GM04503 (cell line): ENCODE results near the gene C1QB.
"Not testable (repeated sequence)": the region's sequence is repeated elsewhere in the genome, so short reads cannot be mapped to it uniquely, and the experiment has no call there.

Source experiments
- DNase-seq: peaks from one replicate; pipeline ENCODE4 v3.0.0-alpha.2; 2012; ENCODE audit warnings: low read depth

Gene C1QB

GRCh38 chr1:22666412-22666811 lies 13.4 kb downstream of the C1QB start:
- no peak for DNase-seq

DNA sequence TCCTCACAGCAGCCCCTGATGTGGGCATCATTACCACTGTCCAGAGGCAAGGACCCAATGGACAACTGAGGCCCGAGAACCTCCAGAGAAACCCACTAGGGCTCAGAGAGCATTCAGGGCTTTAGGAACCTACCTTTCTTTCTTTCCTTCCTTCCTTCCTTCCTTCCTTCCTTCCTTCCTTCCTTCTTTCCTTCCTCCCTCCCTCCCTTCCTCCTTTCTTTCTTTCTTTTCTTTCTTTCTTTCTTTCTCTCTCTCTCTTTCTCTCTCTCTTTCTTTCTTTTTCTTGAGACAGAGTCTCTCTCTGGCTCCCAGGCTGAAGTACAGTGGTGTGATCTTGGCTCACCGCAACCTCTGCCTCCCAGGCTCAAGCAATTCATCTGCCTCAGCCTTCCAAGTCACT lies 15.8 kb downstream of the C1QB start:
- DNase-seq = not testable (repeated sequence)

GRCh38 chr1:22670352-22670975 lies 17.4 kb downstream of the C1QB start:
- DNase-seq = no peak

- no peak for DNase-seq
These were observed 19.0 kb downstream of the C1QB start for GRCh38 chr1:22671999-22672398.

DNA sequence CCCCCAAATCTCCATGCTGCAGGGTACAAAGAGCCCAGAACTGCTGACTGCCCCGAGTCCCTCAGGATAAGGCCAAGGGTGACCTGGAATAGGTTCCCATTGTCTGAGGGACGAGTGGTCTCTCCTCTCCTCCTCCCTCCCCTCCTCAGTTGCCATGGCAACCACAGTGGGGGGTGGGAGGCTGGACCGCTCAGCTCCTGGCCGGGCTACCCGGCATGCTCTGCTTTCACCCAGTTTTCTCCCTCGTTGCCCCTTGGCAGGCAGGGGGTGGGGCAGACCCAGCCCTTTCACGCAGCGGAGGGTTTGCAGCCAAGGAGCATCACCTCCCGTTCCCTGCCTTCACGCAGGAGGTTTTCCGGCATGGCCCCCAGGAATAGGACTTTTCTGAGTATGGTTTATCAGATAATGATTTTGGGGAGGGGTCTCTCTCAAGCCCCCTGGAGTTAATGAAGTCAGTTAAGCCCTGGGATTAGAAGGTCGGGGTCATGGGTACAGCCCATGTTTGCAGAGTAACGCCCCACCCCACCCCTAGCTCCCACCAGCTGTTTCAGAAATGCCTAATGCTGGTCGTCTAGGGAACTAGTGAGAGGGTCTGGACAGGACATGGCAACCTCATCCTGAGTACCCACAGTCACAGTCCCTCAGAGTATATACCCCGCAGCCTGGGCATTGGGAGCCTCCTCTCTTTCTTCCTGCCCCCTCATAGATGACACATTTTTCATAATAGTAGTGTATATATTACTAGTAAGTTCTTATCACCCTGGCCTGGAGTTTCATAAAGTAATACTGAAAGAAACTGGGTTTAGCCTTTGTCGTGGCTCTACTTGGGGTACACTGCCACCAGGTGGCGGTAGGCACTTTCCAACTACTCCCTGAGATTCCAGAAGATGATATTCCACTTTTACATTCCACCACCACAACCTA lies 20.7 kb downstream of the C1QB start:
- peak; percentile 7 for DNase-seq

DNA sequence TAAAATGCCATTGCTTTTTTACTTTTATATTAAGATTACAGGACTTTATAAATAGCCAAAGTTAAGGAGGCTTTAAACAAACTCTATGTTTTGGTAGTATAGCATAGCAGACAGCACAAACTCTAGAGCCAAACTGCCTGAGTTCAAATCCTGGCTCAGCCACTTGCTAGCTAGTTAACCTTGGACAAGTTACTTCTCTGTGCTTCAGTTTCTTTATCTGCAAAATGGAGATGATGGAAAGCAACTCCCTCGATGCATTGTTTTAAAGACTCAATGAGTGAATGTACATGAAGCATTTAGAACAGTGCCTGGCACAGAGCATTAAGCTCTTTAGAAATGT lies 21.3 kb downstream of the C1QB start:
- no peak for DNase-seq

GRCh38 chr1:22676151-22676550 lies 23.1 kb downstream of the C1QB start:
- DNase-seq = not testable (repeated sequence)

- no peak for DNase-seq
These were observed 24.0 kb downstream of the C1QB start for GRCh38 chr1:22676916-22677583.

- DNase-seq = no peak
These were observed 25.2 kb downstream of the C1QB start for GRCh38 chr1:22677931-22678896.

DNA sequence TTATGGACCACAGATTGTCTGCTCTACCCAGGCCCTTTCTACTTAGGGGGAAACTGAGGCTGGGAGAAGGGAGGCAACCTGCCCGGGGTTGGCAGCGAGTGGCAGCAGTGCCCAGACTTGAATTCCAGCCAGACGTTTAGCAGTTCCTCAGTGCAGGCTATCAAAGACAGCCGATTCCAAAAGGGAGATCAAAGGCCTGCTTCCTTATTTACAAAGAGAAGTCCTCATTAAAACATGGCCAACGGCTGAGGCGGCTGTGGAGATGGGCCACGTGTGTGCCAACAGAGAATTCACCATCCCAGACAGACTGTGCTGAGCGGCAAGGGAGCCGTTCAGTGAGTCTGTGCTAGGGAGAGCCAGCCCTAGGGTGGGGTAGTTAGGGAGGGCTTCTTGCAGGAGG lies 27.7 kb downstream of the C1QB start:
- DNase-seq = no peak

DNA sequence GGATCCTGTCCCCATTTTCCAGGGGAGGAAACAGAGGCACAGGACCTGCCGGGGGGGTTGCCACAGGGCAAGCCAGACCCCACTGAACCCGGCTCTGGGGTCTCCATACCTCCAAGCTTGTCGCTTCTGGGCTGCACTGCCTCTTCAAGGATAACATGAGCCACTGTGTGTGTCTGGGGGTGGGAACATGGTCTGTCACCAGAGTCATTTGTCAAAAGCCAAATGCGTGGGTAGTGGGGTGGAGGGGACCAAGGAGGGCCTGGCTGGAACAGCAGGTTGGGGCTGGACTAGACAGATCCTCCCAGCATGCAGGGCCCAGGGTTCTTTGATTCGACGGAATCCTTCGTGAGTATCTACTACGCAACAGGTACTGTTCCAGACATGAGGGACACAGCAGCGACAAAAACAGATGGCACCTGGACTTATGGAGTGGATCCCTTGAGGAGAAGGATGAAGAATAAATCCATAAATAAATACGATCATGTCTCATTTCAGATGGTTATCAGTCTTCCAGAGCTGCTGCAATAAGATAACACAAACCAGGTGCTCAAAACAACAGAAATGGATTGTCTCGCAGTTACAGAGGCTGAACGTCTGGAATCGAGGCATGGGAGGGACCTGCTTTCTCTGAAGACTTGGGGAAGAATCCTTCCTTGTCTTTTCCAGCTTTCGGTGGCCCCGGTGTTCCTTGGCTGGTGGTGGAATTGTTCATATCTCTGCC lies 28.7 kb downstream of the C1QB start:
- DNase-seq = no peak

- DNase-seq = no peak
These were observed 30.5 kb downstream of the C1QB start for GRCh38 chr1:22683547-22683946.

- no peak for DNase-seq
These were observed 32.6 kb downstream of the C1QB start for GRCh38 chr1:22685591-22686059.

GRCh38 chr1:22687191-22687590 lies 34.2 kb downstream of the C1QB start:
- DNase-seq = no peak

- no peak for DNase-seq
These were observed 35.4 kb downstream of the C1QB start for GRCh38 chr1:22688466-22688865.

DNA sequence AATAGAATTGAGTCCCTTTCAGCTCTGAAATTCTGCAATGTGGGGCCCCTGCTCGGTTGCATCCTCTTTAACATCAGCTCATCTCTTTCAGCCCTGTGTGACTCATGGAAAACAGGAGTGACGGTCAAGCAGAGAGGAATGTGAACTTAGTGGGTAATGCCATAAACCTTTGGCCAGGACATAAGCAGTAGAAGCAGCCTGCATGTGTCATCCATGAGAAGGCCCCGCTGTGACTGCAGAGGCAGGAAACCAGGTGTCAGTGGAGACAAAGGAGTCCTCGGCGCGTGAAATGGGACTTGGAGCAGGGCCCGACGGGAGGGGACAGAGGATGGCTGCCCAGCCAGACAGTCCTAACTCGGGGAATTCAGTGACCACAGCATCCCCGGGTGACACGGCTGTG lies 36.5 kb downstream of the C1QB start:
- DNase-seq = peak; percentile 78

- DNase-seq = no peak
These were observed 38.2 kb downstream of the C1QB start for GRCh38 chr1:22691031-22691753.

DNA sequence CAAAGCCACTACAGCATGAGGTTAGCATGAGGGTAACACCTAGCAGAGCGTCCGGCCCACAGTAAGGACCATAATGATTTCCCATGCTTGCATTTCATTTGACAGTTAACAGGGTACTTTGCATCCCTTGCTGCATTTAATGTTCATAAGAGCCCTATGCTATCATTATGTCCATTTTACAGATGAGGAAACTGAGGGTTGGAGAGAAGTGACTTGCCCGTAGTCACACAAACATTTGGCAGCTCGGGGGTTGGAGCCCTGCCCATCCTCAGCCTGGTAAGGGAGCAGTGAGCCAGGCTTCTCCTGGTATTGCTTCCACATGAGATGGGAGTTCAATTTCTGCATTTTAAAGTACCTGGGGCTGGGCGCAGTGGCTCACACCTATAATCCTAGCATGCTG lies 41.1 kb downstream of the C1QB start:
- no peak for DNase-seq

DNA sequence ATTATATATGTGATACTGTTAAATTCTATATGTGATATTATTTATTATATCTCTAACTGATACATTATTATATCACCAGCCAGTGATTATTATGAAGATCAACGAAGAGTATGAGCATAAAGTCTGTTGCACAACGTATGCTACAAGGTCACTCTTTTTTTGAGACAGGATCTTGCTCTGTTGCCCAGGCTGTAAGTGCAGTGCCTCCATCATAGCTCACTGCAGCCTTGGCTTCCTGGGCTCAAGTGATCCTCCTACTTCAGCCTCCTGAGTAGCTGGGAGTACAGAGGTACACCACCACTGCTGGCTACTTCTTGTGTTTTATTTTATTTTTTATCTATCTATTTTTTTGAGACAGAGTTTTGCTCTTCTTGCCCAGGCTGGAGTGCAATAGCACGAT lies 43.6 kb downstream of the C1QB start:
- DNase-seq = no peak

DNA sequence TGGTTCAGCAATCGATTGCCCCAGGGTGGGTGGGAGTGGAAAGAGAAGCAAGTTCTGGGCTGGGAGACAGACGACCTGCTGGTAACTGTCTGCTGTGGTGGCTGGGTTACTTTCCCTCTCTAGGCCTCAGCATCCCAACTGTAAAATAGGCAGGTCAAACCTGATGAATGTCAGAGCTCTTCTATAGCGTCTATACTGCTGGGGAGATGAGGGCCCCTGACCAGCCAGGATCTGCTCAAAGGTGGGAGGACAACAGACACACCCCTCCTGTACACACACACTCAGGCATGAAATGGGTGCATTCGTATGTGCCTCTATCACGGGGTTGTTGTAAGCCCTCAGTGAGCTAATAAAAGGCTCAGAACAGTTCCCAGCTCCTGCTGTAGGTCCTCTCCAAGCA lies 44.9 kb downstream of the C1QB start:
- no peak for DNase-seq
